ENCODE measurements around the gene ACOT8. TPM values are rescaled to one million over a fixed set of nuclear protein-coding genes. Genes with fewer than 3 reads are reported as not detected.

The ACOT8 gene
- total and polyA plus RNA-seq, 12 donors = 21.3 to 46.6 (median 28.1) TPM

GRCh38 chr20:45866454-45866853, 9.3 kb upstream of the ACOT8 start:
- H3K4me3 ChIP-seq = no peak overlapping the region
- H3K4me1 ChIP-seq = no peaks in the 10 kb centered on the region
- peaks cover 0 to 3% (median 0%) of the 10 kb centered on the region in 9 donors for H3K36me3 ChIP-seq
- 91 to 93% methylated on average over 5 of the region's 5 CpGs for WGBS, 2 donors
- H3K9me3 ChIP-seq = no peaks in the 10 kb centered on the region
- DNase-seq = no peak
- intact Hi-C loops (cut with DNase I) = no loop called here
- H3K27me3 ChIP-seq = no peaks in the 10 kb centered on the region
- TF ChIP-seq, protein P1, sequence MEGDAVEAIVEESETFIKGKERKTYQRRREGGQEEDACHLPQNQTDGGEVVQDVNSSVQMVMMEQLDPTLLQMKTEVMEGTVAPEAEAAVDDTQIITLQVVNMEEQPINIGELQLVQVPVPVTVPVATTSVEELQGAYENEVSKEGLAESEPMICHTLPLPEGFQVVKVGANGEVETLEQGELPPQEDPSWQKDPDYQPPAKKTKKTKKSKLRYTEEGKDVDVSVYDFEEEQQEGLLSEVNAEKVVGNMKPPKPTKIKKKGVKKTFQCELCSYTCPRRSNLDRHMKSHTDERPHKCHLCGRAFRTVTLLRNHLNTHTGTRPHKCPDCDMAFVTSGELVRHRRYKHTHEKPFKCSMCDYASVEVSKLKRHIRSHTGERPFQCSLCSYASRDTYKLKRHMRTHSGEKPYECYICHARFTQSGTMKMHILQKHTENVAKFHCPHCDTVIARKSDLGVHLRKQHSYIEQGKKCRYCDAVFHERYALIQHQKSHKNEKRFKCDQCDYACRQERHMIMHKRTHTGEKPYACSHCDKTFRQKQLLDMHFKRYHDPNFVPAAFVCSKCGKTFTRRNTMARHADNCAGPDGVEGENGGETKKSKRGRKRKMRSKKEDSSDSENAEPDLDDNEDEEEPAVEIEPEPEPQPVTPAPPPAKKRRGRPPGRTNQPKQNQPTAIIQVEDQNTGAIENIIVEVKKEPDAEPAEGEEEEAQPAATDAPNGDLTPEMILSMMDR (IDR thresholded peaks at IDR 0.05) = no peak
- no peak overlapping the region for H3K27ac ChIP-seq
- no peak for ATAC-seq

- H3K4me3 ChIP-seq = no peak overlapping the region
- no peak overlapping the region for H3K27ac ChIP-seq
- intact Hi-C loops (cut with DNase I) = no loop called here
- no peaks in the 10 kb centered on the region for H3K9me3 ChIP-seq
- TF ChIP-seq, protein P1 (IDR thresholded peaks at IDR 0.05) = no peak
- H3K36me3 ChIP-seq = peaks cover 0 to 8% (median 0%) of the 10 kb centered on the region in 9 donors
- H3K27me3 ChIP-seq = no peaks in the 10 kb centered on the region
- DNase-seq = no peak
- peaks cover 0 to 3% (median 0%) of the 10 kb centered on the region in 9 donors for H3K4me1 ChIP-seq
- ATAC-seq = no peak
- 91 to 92% methylated on average over 7 of the region's 7 CpGs for WGBS, 2 donors
Measured at GRCh38 chr20:45863543-45864470, 6.6 kb upstream of the ACOT8 start.

- H3K27ac ChIP-seq = no peak overlapping the region
- DNase-seq (no peak), ATAC-seq (no peak)
- H3K36me3 ChIP-seq = peaks cover 0 to 5% (median 0%) of the 10 kb centered on the region in 9 donors
- intact Hi-C loops (cut with DNase I) = no loop called here
- H3K4me3 ChIP-seq = no peak overlapping the region
- H3K9me3 ChIP-seq = no peaks in the 10 kb centered on the region
- TF ChIP-seq, protein P1 (IDR thresholded peaks at IDR 0.05) = no peak
- peaks cover 0 to 18% (median 16%) of the 10 kb centered on the region in 9 donors for H3K4me1 ChIP-seq
- H3K27me3 ChIP-seq = no peaks in the 10 kb centered on the region
- WGBS, 2 donors = 93 to 94% methylated on average over 7 of the region's 7 CpGs
Measured at GRCh38 chr20:45861221-45862075, 4.3 kb upstream of the ACOT8 start.

- TF ChIP-seq, protein P1 (IDR thresholded peaks at IDR 0.05) = no peak
- no peak for ATAC-seq
- H3K27me3 ChIP-seq = no peaks in the 10 kb centered on the region
- H3K36me3 ChIP-seq = peaks cover 0 to 5% (median 0%) of the 10 kb centered on the region in 9 donors
- intact Hi-C loops (cut with DNase I) = no loop called here
- no peak overlapping the region for H3K27ac ChIP-seq
- no peaks in the 10 kb centered on the region for H3K9me3 ChIP-seq
- no peak overlapping the region for H3K4me3 ChIP-seq
- WGBS, 2 donors = 71 to 72% methylated on average over 7 of the region's 7 CpGs
- peaks cover 6 to 26% (median 23%) of the 10 kb centered on the region in 9 donors for H3K4me1 ChIP-seq
- no peak for DNase-seq
Measured at GRCh38 chr20:45860560-45861220, 3.5 kb upstream of the ACOT8 start.

All from heart right ventricle (tissue), 16 donors.